ENCODE data around the gene C5. TPM values are rescaled to one million over a fixed set of nuclear protein-coding genes. Genes with fewer than 3 reads are reported as not detected.
A peak's percentile ranks its signal among the peaks of the same experiment; 100 is the strongest.

The C5 gene
- total RNA-seq, 2 experiments from 2014 or later: 3.8 to 7.9 TPM

- Histone ChIP-seq H3K4me1 (ENCODE audit: insufficient read depth, low read length, poor library complexity, severe bottlenecking) (peaks cover 97% of the 10 kb centered on the region), H3K9me3 (ENCODE audit: low read length) (no peaks in the 10 kb centered on the region), H3K27ac (ENCODE audit: low read depth, low read length, poor library complexity, severe bottlenecking) (peak overlapping the region; percentile 96), H3K9me2 (ENCODE audit: insufficient read depth, low read length) (no peaks in the 10 kb centered on the region), H3K4me2 (ENCODE audit: low read length) (peak overlapping the region; percentile 95), H4K20me1 (ENCODE audit: insufficient read depth, low read length) (no peaks in the 10 kb centered on the region), H2AFZ (ENCODE audit: low read length) (no peak overlapping the region; the same call in 1 of the 2 replicates), H3K36me3 (ENCODE audit: insufficient read depth, low read length) (peaks cover 14% of the 10 kb centered on the region), H3K79me2 (ENCODE audit: insufficient read depth, low read depth, low read length) (peaks cover 13% of the 10 kb centered on the region; the same call in 1 of the 2 replicates), H3K4me3 (ENCODE audit: low read depth, low read length, poor library complexity, severe bottlenecking) (peak overlapping the region; percentile 74)
- no peak for TF ChIP-seq EZH2phosphoT487 (IDR thresholded peaks at IDR 0.05; ENCODE audit: borderline replicate concordance, low read depth, low read length)
- no peak for TF ChIP-seq CTCF (conservative IDR thresholded peaks at IDR 0.05; ENCODE audit: low read length)
- no TSS peak for BruUV-seq (replicated peaks)
- ChIA-PET POLR2A (interaction anchor here (0.5 to 21.2 kb wide), 4 partner anchors 21 to 38 kb away, joined by 3 to 372 read pairs (median 30); no protein-coding TSS in a partner anchor), CTCF (ENCODE audit: unreplicated experiment) (no interaction called here)
- intact Hi-C loops (cut with micrococcal nuclease; ENCODE audit: unreplicated experiment): loop anchor here (2.0 to 10.0 kb wide), 2 partner anchors 145 to 1017 kb away; no protein-coding TSS in a partner anchor
- peak; percentile 47 for DNase-seq (ENCODE audit: low spot score)
Measured at GRCh38 chr9:120928015-120928482, 122.0 kb downstream of the C5 start.

- peak; percentile 34 for DNase-seq (ENCODE audit: low spot score)
- intact Hi-C loops (cut with micrococcal nuclease; ENCODE audit: unreplicated experiment): loop anchor here (1.0 to 10.0 kb wide), 3 partner anchors 25 to 1017 kb away; no protein-coding TSS in a partner anchor
- H3K4me2 ChIP-seq (ENCODE audit: low read length): peak overlapping the region; percentile 95
Measured at GRCh38 chr9:120927269-120928014, 122.6 kb downstream of the C5 start.

More at GRCh38 chr9:120927269-120928014, 122.6 kb downstream of the C5 start:
- peaks cover 97% of the 10 kb centered on the region for H3K4me1 ChIP-seq (ENCODE audit: insufficient read depth, low read length, poor library complexity, severe bottlenecking)
- H3K79me2 ChIP-seq (ENCODE audit: insufficient read depth, low read depth, low read length): peaks cover 13% of the 10 kb centered on the region; the same call in 1 of the 2 replicates
- H3K9me3 ChIP-seq (ENCODE audit: low read length): no peaks in the 10 kb centered on the region
- H3K36me3 ChIP-seq (ENCODE audit: insufficient read depth, low read length): peaks cover 15% of the 10 kb centered on the region
- TF ChIP-seq CTCF (conservative IDR thresholded peaks at IDR 0.05; ENCODE audit: low read length) (no peak), EZH2phosphoT487 (IDR thresholded peaks at IDR 0.05; ENCODE audit: borderline replicate concordance, low read depth, low read length) (no peak)
- ChIA-PET POLR2A (interaction anchor here (0.5 to 21.2 kb wide), 8 partner anchors 9 to 37 kb away, joined by 3 to 372 read pairs (median 6); no protein-coding TSS in a partner anchor), CTCF (ENCODE audit: unreplicated experiment) (interaction anchor here (0.8 kb wide), 1 partner anchor 10 kb away, joined by 4 read pairs; no protein-coding TSS in a partner anchor)
- H3K9me2 ChIP-seq (ENCODE audit: insufficient read depth, low read length): no peaks in the 10 kb centered on the region
- BruUV-seq (replicated peaks): no TSS peak
- peak overlapping the region; percentile 96 for H3K27ac ChIP-seq (ENCODE audit: low read depth, low read length, poor library complexity, severe bottlenecking)
- no peak overlapping the region for H2AFZ ChIP-seq (ENCODE audit: low read length)
- H4K20me1 ChIP-seq (ENCODE audit: insufficient read depth, low read length): no peaks in the 10 kb centered on the region
- peak overlapping the region; percentile 74 for H3K4me3 ChIP-seq (ENCODE audit: low read depth, low read length, poor library complexity, severe bottlenecking)
